Lung (tissue), 12 donors: ENCODE measurements around the gene S100A10. TPM values are rescaled to one million over a fixed set of nuclear protein-coding genes. Genes with fewer than 3 reads are reported as not detected.

Source experiments
- ATAC-seq: fragments of 200-7000 bp; cut with Tn5 transposase; one replicate; pipeline ENCODE4 v1.9.1; 2020; ENCODE audit warnings: moderate number of reproducible peaks; ENCODE audit not compliant: insufficient read depth, low FRiP score
- DNase-seq, 3 donors: peaks; one replicate each; pipeline ENCODE4 v3.0.0-alpha.2; 2013 to 2017
- H3K27ac ChIP-seq, 2 donors: one replicate each; pipeline ENCODE4 v1.5.1; 2013; ENCODE audit warnings: mild to moderate bottlenecking in 2 of 2, moderate library complexity in 2 of 2, control low read depth in 1 of 2, inconsistent platforms in 1 of 2, low read depth in 1 of 2, low read length in 1 of 2
- H3K27me3 ChIP-seq, 3 donors: one replicate each; pipeline ENCODE4 v1.5.1; 2013; ENCODE audit warnings: low read length in 2 of 3; ENCODE audit not compliant: control insufficient read depth in 3 of 3, insufficient read depth in 3 of 3
- H3K36me3 ChIP-seq, 4 donors: one replicate each; pipeline ENCODE4 v1.5.1; 2013; ENCODE audit warnings: low read length in 4 of 4, mild to moderate bottlenecking in 1 of 4, moderate library complexity in 1 of 4; ENCODE audit not compliant: control insufficient read depth in 4 of 4, insufficient read depth in 4 of 4
- H3K4me1 ChIP-seq, 5 donors: one replicate each; pipeline ENCODE4 v1.5.1; 2013; ENCODE audit warnings: low read length in 5 of 5, mild to moderate bottlenecking in 2 of 5, moderate library complexity in 1 of 5; ENCODE audit not compliant: control insufficient read depth in 5 of 5, insufficient read depth in 5 of 5
- H3K4me3 ChIP-seq: one replicate; pipeline ENCODE4 v1.5.1; 2013; ENCODE audit warnings: mild to moderate bottlenecking, control low read depth, moderate library complexity
- H3K9ac ChIP-seq, 2 donors: one replicate each; pipeline ENCODE4 v1.5.1; 2013; ENCODE audit warnings: low read length in 2 of 2, control low read depth in 1 of 2; ENCODE audit not compliant: insufficient read depth in 1 of 2
- H3K9me3 ChIP-seq, 4 donors: one replicate each; pipeline ENCODE4 v1.5.1; 2013; ENCODE audit warnings: low read length in 3 of 4, mild to moderate bottlenecking in 1 of 4, moderate library complexity in 1 of 4; ENCODE audit not compliant: control insufficient read depth in 4 of 4, insufficient read depth in 3 of 4
- WGBS, 2 donors: extraction: QIAGEN DNeasy Blood & Tissue Kit; methylation state at CpG; one replicate each; pipeline ENCODE4 v1.1.7; 2013; 5-methylcytosine and 5-hydroxymethylcytosine counted together
- polyA plus RNA-seq, 2 donors: library from polyadenylated mRNA; stranded (reverse); fragments of 200-250 nt; gene quantifications; one replicate each; pipeline ENCODE4 v1.2.1, GENCODE V29; 2013
- total RNA-seq, 2 donors: library from RNA; depleted of rRNA in 1 of 2; stranded (reverse); fragments of >200 nt in 1 of 2; gene quantifications; one replicate each; pipeline ENCODE4 v1.2.1, GENCODE V29; 2014 to 2021
- TF ChIP-seq, protein P1 (sequence below): IDR thresholded peaks from 2 replicates; pipeline ENCODE4 v1.5.1; 2012; ENCODE audit warnings: mild to moderate bottlenecking; ENCODE audit errors: control extremely low read depth, extremely low read depth
- donor health status: control.
- donor health status: control.
- donor health status: Bipolar disorder and iron deficiency.
- donor health status: healthy.
- donor health status: DM: yes; HTN: yes; CAD: no.

The S100A10 gene
- total and polyA plus RNA-seq, 4 donors = 205 to 1,003 (median 674) TPM

DNA sequence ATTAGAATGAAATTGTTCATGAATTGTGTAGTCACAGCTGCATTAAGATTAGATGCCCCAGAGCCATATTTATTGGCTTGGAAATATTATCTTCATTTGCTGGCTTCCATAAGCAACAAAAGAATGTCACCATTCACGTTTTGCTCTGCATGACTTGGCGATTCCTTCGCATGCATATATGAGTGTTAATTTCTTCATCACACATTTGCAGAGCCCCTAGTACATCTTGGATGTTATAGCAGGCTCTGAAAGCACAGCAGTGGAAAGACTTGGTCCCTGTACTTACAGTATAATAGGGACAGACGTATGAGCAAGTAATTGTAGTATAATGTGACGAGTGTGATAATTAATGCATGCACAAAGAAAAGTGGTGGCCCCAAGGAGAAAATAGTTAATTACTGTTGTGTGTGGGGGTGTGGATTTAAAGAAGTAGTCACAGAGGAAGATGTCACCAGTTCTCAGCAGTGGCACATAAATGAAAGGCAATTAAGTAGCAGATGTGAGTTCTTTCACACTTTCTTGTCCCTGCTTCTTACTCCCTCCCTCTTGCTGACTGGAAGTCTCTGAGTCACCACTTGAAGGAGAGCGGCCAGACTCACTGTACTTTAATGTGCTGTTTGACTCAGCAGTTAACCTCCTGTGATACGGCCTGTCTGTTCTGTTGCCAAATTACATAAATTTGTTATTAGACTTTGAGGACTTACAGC, 21.0 kb downstream of the S100A10 start:
- peak; percentile 90 for ATAC-seq
- H3K9ac ChIP-seq = no peak overlapping the region
- WGBS, 2 donors = 32 to 40% methylated on average over 7 of the region's 7 CpGs
- no peaks in the 10 kb centered on the region for H3K36me3 ChIP-seq
- no peak overlapping the region for H3K27ac ChIP-seq
- no peaks in the 10 kb centered on the region for H3K9me3 ChIP-seq
- DNase-seq = peak; percentile 85 to 98 (median 96)
- peaks cover 0 to 32% (median 12%) of the 10 kb centered on the region in 5 donors for H3K4me1 ChIP-seq
- peaks cover 0 to 9% (median under 1%) of the 10 kb centered on the region in 3 donors for H3K27me3 ChIP-seq
- no peak overlapping the region for H3K4me3 ChIP-seq
- TF ChIP-seq, protein P1, sequence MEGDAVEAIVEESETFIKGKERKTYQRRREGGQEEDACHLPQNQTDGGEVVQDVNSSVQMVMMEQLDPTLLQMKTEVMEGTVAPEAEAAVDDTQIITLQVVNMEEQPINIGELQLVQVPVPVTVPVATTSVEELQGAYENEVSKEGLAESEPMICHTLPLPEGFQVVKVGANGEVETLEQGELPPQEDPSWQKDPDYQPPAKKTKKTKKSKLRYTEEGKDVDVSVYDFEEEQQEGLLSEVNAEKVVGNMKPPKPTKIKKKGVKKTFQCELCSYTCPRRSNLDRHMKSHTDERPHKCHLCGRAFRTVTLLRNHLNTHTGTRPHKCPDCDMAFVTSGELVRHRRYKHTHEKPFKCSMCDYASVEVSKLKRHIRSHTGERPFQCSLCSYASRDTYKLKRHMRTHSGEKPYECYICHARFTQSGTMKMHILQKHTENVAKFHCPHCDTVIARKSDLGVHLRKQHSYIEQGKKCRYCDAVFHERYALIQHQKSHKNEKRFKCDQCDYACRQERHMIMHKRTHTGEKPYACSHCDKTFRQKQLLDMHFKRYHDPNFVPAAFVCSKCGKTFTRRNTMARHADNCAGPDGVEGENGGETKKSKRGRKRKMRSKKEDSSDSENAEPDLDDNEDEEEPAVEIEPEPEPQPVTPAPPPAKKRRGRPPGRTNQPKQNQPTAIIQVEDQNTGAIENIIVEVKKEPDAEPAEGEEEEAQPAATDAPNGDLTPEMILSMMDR = no peak

DNA sequence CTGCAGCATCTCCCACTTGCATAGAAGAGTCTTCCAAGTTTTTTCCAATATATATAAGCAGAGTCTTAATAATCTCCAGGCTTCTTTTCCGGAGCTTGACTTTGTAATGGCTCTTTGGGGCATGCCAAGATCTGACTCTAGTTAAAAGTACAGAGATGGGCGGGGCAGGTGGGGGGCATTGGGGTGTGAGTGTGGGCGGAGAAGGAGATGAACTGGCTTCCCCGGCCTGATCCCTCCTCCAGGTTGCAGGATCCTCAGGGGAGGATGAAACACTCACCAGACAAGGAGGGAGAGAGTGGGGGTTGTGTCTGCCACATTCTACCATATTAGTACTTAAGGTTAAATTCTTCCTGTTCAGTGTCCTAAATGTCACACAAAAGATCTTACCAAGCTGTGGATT, 23.0 kb downstream of the S100A10 start:
- Histone ChIP-seq H3K4me3 (no peak overlapping the region), H3K4me1 (peaks cover 0 to 37% (median 12%) of the 10 kb centered on the region in 5 donors), H3K27me3 (peaks cover 0 to 11% (median 7%) of the 10 kb centered on the region in 3 donors), H3K36me3 (no peaks in the 10 kb centered on the region), H3K9ac (no peak overlapping the region), H3K9me3 (no peaks in the 10 kb centered on the region), H3K27ac (no peak overlapping the region)
- 66 to 80% methylated on average over 4 of the region's 4 CpGs for WGBS, 2 donors
- TF ChIP-seq, protein P1 = no peak
- ATAC-seq (no peak), DNase-seq (no peak)

DNA sequence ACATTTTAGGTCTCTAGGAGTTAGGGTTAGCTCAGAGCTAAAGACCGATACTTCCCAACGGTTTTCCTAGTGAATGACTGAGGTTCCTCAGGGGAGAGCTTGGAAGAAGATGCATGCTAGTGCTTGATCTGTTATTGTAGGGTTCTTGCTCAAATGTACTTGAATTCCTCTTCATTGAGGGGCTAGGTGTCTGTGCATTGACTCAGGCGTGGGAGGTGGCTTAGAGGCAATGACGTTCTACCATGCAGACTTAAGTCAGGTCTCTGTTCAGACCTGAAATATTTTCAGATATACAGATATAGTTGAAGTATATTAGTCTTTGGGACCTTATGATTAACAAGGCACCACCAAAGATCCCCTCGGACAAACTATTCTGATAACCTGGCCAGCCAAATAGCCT, 23.5 kb downstream of the S100A10 start:
- H3K4me3 ChIP-seq = no peak overlapping the region
- peaks cover 0 to 37% (median 9%) of the 10 kb centered on the region in 5 donors for H3K4me1 ChIP-seq
- H3K9me3 ChIP-seq = no peaks in the 10 kb centered on the region
- DNase-seq (no peak), ATAC-seq (no peak)
- H3K27me3 ChIP-seq = peaks cover 0 to 7% (median 6%) of the 10 kb centered on the region in 3 donors
- no peak overlapping the region for H3K9ac ChIP-seq
- no peak overlapping the region for H3K27ac ChIP-seq
- TF ChIP-seq, protein P1 = no peak
- 84 to 85% methylated on average over 5 of the region's 5 CpGs for WGBS, 2 donors
- no peaks in the 10 kb centered on the region for H3K36me3 ChIP-seq
